HG02885 (cell line): ENCODE measurements around the gene SPSB3.

Experiments used
- ATAC-seq: cut with Tn5 transposase; IDR thresholded peaks from one replicate; pipeline ENCODE4 v1.9.1; 2021; ENCODE audit warnings: mild to moderate bottlenecking; ENCODE audit not compliant: unreplicated experiment, poor library complexity

The SPSB3 gene

DNA sequence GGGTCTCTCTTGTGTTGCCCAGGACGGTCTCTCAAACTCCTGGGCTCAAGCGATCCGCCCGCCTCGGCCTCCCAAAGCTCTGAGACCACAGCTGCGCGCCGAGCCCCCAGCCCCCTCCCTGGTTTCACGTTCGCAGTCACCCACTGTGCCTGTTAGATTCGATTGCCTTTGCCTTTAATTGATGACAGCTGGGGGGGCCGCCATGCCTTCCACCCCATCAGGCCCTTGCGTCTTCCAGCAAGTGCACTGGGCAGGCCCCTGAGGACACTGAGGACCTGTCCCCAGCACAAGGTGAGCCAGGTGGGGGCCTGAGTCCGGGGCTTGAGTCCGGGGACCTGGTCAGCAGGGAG, 7.9 kb upstream of the SPSB3 start:
- no peak for ATAC-seq

DNA sequence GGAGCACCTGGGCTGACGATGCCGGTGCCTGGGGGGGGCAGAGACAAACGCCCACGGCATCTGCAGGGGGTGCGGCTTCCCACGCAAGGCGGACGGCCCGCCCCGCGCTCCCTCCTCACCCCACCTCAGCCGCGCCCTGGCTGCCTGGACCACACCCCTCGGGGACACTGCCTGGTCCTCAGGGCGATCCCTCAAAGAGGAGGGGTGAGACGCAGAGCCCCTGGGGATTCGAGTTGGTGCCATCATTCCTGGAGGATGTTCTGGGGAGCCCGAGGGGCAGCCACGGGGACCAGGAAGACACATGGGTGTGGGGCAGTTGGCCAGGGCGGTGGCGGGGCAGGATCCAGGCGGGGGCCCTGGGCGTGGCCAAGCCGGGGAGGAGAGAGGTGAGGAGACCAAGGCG, 7.3 kb upstream of the SPSB3 start:
- no peak for ATAC-seq

DNA sequence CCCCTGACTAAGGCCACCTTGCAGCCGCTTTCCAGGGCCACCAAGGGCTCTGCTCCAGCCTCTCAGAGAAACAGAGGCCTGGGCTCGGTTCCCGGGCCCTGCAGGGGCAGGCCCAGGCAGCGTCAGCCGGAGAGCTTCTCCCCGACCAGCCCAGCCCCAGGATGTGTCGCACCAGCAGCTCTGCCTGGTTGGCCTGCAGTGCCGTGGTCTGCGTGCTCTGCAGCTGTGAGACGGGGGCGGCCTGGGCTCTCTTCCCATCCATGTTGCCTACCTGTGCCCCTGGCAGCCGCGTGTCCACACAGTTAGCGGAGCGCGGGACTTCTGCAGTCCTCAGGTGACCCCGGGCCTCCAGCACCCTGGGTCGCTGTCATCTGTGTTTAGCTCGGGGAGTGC, 6.3 kb upstream of the SPSB3 start:
- ATAC-seq: no peak

DNA sequence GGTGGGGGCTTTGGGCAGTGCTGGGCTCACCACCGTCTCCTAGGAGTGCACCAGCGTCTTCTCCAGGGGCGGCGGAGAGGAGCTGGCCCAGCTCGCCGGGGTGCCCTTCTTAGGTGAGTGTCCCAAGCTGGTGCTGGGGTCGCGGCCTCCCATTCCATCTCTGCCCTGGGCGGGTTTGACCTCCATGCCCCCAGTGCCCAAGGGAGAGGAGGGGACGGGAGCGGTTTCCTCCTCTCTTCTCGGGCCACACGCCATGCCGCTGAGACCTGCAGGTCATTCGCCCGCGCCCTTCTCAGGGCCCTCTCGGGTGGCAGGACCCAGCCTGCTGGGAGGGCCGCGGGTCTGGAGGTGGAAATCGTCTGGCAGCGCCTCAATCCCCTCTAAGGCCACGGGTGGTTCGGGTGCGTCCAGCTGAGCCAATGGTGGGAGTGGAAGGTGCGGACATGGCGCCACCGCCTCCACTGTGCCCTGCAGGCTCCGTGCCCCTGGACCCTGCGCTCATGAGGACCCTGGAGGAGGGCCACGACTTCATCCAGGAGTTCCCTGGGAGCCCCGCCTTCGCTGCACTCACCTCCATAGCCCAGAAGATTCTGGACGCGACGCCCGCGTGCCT, 5.8 kb upstream of the SPSB3 start:
- ATAC-seq: no peak

DNA sequence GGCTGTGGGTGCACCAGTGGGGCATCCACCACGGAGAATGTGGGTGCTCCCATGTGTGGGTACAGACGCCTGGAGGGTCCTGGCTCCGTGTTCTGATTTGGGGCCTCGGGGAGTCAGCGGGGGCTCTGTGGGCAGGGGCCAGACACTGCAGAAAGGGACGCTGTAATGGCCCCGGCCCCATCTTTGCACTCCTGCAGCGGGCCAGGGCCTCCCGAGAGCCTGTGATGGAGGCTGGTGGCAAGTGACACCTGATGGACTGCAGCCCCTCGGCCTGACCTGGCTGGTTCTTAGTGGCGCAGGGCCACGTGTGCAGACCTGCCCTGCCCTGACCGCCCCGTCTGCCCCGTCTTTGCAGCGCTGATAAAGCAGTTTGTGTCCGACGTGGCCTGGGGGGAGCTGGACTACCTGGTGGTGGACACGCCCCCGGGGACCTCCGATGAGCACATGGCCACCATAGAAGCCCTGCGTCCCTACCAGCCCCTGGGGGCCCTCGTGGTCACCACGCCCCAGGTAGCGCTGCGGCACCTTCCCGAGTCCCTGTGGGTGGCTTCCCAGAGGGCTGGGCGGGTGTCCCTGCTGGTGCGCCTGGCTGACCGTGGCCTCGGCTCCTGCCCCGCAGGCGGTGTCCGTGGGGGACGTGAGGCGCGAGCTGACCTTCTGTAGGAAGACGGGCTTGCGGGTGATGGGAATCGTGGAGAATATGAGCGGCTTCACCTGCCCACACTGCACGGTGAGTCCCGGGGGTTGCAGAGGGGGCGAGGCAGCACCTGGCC, 5.1 kb upstream of the SPSB3 start:
- no peak for ATAC-seq

GRCh38 chr16:1787056-1787321, 4.6 kb upstream of the SPSB3 start:
- no peak for ATAC-seq

DNA sequence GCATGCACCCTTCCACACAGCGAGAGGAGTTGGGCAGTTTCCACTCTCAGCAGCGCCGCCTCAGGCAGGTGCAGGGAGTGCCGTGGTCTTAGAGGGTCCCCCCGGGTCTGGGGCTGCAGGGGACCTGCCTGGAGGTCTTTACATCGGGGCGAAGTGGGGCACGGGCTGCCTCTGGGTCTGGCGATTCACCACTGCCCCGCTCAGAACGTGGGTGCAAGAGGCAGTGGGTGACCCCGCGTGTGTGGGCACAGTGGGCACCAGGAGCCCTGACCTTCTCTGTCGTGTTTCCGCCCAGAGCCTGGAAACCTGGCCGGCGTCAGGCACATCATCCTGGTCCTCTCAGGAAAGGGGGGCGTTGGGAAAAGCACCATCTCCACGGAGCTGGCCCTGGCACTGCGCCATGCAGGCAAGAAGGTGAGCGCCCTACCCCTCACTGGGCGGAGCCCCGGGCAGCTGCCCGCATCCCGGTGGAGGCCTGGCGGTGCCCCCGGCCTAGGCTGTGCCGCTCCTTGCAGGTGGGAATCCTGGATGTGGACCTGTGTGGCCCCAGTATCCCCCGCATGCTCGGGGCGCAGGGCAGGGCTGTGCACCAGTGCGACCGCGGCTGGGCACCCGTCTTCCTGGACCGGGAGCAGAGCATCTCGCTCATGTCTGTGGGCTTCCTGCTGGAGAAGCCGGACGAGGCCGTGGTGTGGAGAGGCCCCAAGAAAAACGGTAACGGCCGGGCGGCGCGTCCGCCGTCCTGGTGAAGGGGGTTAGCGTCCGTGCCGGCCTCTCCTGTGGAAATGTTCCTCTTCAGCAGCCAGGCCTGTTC, 4.1 kb upstream of the SPSB3 start:
- ATAC-seq: no peak

GRCh38 chr16:1785846-1786170, 3.4 kb upstream of the SPSB3 start:
- ATAC-seq: no peak

GRCh38 chr16:1784977-1785845, 2.8 kb upstream of the SPSB3 start:
- ATAC-seq: no peak

DNA sequence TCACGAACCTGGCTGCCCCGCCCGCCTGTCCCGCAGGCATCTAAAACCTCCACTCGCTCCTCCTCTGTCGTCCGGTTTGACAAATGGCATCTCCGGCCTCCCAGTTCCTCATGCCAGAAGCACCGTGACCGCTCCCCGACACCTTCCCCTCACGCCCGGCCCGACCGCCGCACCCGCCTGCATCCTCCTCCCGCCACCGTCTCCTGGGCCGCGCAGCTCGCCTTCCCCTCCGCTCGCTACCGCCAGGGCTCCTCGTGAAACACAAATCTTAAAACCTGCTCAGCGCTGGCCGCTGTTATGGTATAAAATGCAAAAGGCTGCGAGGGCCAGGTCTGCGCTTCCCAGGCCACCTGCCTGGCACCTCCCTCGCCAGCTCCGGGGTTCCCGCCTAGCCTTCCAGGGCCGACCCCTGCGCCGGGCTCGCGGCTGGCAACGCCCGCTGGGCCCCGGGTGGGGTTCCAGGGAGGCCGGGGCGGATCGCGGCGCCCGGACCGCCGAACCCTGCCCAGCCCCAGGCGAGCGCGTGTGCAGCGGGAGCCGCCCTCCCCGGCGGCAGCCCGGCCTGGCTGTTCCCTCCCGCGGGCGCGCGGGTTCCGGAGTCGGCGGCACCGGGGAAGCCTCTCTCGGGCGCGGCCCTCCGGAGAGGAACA, 488 bp downstream of the SPSB3 start:
- no peak for ATAC-seq

- no peak for ATAC-seq
These were observed 1.1 kb downstream of the SPSB3 start for GRCh38 chr16:1781254-1781653.

- no peak for ATAC-seq
These were observed 1.7 kb downstream of the SPSB3 start for GRCh38 chr16:1780677-1781072.

DNA sequence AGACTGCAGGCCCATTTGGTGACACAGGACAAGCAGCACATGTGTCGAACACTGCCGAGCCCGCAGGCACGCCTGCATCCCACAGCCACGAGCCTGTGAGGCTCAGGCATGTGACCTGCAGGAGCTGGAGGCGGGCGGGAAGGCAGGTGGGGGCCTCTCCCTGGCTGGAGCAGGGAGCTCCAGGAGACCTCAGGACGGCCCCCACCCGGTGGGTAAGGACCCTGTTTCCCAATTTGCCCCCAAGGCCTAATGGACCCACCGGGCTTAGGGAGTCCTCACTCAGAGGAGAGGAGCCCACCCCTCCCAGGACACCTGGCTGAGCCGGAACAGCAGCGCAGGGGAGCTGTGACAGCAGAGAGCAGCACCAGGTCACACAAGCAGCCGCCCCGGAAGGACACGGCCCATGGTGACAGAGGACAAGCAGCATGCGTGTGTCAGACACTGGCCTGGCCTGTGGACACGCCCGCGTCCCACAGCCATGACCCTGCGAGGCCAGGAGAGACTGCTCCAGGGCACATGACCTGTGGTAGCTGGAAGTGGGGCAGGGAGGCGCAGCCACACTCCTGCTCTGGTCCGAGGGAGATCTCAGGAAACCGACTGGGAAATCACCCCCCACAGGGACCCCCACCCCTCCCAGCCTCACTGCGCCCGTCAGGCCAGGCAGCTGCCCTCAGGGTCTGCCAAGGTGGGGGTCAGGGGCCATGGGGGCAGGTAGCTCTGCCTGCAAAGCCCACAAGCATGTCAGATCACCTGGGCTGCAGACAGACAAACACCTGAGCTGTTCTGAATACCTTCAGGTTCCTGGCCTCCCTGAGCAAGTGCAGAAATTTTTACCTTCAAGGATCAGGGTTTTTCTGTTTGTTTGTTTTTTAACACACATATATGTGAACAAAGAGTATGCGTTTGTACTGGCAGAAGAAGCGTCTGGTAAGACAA, 2.4 kb downstream of the SPSB3 start:
- ATAC-seq: no peak

- no peak for ATAC-seq
These were observed 3.1 kb downstream of the SPSB3 start for GRCh38 chr16:1779234-1779701.

GRCh38 chr16:1778200-1779179, 3.9 kb downstream of the SPSB3 start:
- no peak for ATAC-seq

- no peak for ATAC-seq
These were observed 4.8 kb downstream of the SPSB3 start for GRCh38 chr16:1777375-1778199.

DNA sequence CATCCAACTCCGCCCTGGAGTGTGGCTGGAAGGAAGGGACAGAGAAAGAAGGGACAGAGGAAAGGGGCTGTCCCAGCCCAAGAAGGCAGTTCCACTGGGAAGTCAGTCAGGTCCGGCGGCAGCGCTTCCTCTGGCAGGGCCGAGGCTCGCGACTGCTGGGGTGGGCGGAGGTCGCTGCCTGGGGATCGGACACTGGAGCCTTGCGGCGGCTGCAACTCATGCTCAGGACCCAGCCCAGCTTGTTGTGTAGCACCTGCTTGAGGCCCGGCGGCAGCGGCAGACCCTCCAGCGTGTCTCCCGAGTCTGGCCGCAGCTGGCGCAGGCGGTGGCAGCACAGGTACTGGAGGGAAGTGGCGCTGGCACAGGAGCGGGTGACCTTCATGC, 5.4 kb downstream of the SPSB3 start:
- no peak for ATAC-seq

DNA sequence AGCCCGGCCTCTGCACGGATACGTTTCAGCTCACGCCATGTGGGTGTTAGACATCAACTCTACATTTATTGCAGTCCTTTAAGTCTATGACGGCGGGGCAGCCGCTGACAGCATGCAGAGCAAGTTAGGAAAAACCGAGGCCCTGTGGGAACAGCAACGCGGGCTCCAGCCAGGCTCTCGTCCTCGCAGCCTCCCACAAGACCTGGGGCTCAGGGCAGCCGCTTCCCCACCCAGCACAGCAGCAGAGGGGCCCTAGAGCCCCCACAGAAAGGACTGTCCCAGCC, 5.8 kb downstream of the SPSB3 start:
- no peak for ATAC-seq
